ENCODE measurements around the gene PTPN7.

Gene PTPN7

DNA sequence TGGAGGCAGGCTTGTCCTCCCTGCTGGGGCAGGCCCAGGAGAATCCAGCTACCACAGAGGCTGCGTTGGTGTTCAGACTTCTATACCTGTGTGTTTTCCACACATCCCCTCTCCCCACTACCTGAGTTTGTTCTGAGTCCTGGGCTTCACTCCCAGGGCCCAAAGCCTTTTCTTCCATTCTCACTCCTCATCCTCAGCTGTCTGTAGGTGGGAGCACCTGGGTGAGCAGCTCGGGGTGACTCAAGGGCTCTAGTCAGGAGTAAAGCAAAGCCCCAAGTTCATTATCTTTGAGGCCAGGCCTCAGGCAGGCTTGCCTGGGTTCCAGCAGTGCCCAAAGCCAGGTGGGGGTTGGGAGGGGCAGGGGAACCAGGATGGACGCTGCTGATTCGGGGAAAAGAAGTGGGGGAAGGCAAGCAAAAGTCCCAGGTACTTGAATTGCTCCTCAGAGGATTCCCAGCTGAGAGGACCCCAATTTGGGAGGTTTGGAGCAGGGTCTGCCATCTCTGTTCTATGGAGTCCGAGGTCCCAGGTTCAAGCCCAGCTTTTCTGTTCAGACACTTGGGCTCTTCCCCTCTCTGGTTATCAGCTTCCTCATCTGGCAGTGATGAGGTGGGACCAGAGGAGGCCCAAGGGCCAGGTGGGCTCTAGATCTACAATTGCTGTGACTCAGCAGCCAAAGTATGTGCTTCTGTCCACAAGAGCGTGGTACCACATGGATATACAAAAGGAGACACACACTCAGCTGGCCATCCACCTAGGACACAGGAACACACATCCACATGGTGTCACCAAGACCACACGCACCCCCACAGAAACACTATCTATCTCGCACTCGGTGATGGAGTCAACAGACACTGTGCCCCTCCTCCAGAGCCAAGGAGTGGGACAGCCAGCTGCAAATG is 5.8 kb upstream of the PTPN7 start:
- H3K9ac ChIP-seq (ENCODE audit: low read depth in 1 of 2, low read length in 2 of 2): no peak overlapping the region
- H3K4me1 ChIP-seq (ENCODE audit: control insufficient read depth in 1 of 2, insufficient read depth in 2 of 2, low read length in 2 of 2): peaks cover 19 to 24% of the 10 kb centered on the region in 2 donors
- H3K4me3 ChIP-seq (ENCODE audit: low read depth in 1 of 2, low read length in 2 of 2): no peak overlapping the region
- H3K9me3 ChIP-seq (ENCODE audit: control insufficient read depth in 1 of 2, low read length in 2 of 2): no peaks in the 10 kb centered on the region
- H3K27me3 ChIP-seq (ENCODE audit: control insufficient read depth in 1 of 2, insufficient read depth in 2 of 2, low read length in 2 of 2): no peaks in the 10 kb centered on the region
- H3K36me3 ChIP-seq (ENCODE audit: control insufficient read depth in 1 of 2, insufficient read depth in 2 of 2, low read length in 2 of 2): no peaks in the 10 kb centered on the region
- H3K27ac ChIP-seq (ENCODE audit: low read depth, low read length): no peak overlapping the region

DNA sequence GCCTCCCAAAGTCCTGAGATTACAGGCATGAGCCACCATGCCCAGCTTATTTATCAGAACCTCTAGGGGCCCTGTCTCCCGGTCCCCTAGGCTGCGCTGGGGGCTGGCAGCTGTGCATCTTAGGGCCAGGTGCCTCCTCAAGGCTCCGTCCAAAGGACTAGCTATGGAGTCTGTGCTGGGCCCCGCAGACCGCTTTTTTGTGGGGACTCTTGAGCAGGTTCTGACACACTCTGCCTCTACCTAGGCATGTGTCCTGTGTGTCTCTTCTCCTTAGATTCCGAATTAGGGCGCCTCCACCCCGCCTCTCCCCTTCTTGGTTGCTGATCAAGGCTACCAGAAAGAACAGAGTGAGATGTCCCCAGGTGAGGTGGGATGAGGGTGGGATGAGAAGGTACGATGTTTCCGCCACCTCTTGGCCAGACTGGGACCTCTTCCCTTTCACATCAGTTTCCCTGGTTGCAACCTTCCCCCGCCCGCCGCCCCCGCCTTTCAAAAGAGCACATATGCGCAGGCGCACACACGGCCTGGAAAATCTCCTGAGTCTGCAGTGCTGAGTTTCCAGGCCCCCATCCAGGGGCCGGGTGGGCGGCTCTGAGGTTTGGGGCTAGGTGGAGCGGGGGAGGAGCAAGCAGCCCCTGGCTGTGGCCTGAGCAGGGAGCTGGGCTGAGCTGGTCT is 5.0 kb upstream of the PTPN7 start:
- H3K27ac ChIP-seq (ENCODE audit: low read depth, low read length): no peak overlapping the region
- H3K9ac ChIP-seq (ENCODE audit: low read depth in 1 of 2, low read length in 2 of 2): no peak overlapping the region
- no peaks in the 10 kb centered on the region for H3K36me3 ChIP-seq (ENCODE audit: control insufficient read depth in 1 of 2, insufficient read depth in 2 of 2, low read length in 2 of 2)
- H3K27me3 ChIP-seq (ENCODE audit: control insufficient read depth in 1 of 2, insufficient read depth in 2 of 2, low read length in 2 of 2): no peaks in the 10 kb centered on the region
- H3K4me1 ChIP-seq (ENCODE audit: control insufficient read depth in 1 of 2, insufficient read depth in 2 of 2, low read length in 2 of 2): peaks cover 19 to 30% of the 10 kb centered on the region in 2 donors
- H3K4me3 ChIP-seq (ENCODE audit: low read depth in 1 of 2, low read length in 2 of 2): no peak overlapping the region
- no peaks in the 10 kb centered on the region for H3K9me3 ChIP-seq (ENCODE audit: control insufficient read depth in 1 of 2, low read length in 2 of 2)

- H3K27me3 ChIP-seq (ENCODE audit: control insufficient read depth in 1 of 2, insufficient read depth in 2 of 2, low read length in 2 of 2): no peaks in the 10 kb centered on the region
- H3K4me1 ChIP-seq (ENCODE audit: control insufficient read depth in 1 of 2, insufficient read depth in 2 of 2, low read length in 2 of 2): peaks cover 19 to 32% of the 10 kb centered on the region in 2 donors
- no peaks in the 10 kb centered on the region for H3K9me3 ChIP-seq (ENCODE audit: control insufficient read depth in 1 of 2, low read length in 2 of 2)
- H3K36me3 ChIP-seq (ENCODE audit: control insufficient read depth in 1 of 2, insufficient read depth in 2 of 2, low read length in 2 of 2): no peaks in the 10 kb centered on the region
- no peak overlapping the region for H3K4me3 ChIP-seq (ENCODE audit: low read depth in 1 of 2, low read length in 2 of 2)
- H3K27ac ChIP-seq (ENCODE audit: low read depth, low read length): no peak overlapping the region
- no peak overlapping the region for H3K9ac ChIP-seq (ENCODE audit: low read depth in 1 of 2, low read length in 2 of 2)
Observed at GRCh38 chr1:202164271-202165037, 4.1 kb upstream of the PTPN7 start.

- peaks cover 19 to 32% of the 10 kb centered on the region in 2 donors for H3K4me1 ChIP-seq (ENCODE audit: control insufficient read depth in 1 of 2, insufficient read depth in 2 of 2, low read length in 2 of 2)
- H3K27ac ChIP-seq (ENCODE audit: low read depth, low read length): no peak overlapping the region
Observed at GRCh38 chr1:202163281-202164270, 3.2 kb upstream of the PTPN7 start.

DNA sequence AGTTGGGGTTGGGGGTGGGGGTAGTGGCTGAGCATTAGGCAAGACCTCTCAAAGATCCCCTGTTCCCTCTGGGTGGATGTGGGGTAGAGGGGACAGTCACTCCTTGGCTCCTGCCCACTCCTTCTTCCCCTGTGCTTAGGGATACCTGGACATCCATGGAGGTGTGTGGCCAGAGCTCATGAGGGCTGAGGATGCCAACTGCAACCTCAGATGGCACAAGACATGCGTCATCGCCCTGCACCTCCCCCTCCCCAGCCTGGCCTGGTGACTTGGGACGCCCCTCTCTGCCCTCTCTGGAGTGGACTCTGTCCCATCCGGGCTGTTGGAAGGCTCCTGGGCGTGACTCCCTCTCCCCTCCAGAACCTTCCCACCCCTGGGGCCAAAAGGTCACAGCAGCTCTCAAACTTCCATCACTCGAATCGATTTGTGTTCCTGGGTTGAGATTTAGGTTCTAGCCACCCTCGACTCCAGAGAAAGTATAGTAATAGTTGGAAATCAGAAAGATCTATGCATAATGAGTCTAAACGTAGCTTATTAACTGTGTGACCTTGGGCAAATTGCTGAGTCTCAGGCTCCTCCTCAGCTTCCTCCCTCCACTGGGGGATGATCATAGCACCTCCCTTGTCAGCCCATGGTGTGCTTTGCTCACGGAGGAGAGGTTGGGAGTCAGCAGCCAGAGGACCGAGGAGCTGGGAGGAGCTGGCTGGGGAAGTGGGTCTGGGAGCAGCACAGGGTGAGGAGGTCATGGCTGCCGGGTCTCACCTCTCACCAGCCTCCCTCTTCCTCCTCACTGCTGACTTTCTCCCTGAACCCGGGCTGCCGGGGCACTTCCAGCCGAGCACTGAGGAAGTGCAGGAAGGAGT is 2.2 kb upstream of the PTPN7 start:
- Histone ChIP-seq H3K9me3 (ENCODE audit: control insufficient read depth in 1 of 2, low read length in 2 of 2) (no peaks in the 10 kb centered on the region), H3K27me3 (ENCODE audit: control insufficient read depth in 1 of 2, insufficient read depth in 2 of 2, low read length in 2 of 2) (no peaks in the 10 kb centered on the region), H3K4me3 (ENCODE audit: low read depth in 1 of 2, low read length in 2 of 2) (peak overlapping the region in 1 of 2 donors; percentile 43), H3K27ac (ENCODE audit: low read depth, low read length) (no peak overlapping the region), H3K4me1 (ENCODE audit: control insufficient read depth in 1 of 2, insufficient read depth in 2 of 2, low read length in 2 of 2) (peaks cover 13 to 33% of the 10 kb centered on the region in 2 donors), H3K9ac (ENCODE audit: low read depth in 1 of 2, low read length in 2 of 2) (peak overlapping the region in 1 of 2 donors; percentile 51), H3K36me3 (ENCODE audit: control insufficient read depth in 1 of 2, insufficient read depth in 2 of 2, low read length in 2 of 2) (no peaks in the 10 kb centered on the region)

More at GRCh38 chr1:202163281-202164270, 3.2 kb upstream of the PTPN7 start:
- Histone ChIP-seq H3K9ac (ENCODE audit: low read depth in 1 of 2, low read length in 2 of 2) (peak overlapping the region in 1 of 2 donors; percentile 51), H3K9me3 (ENCODE audit: control insufficient read depth in 1 of 2, low read length in 2 of 2) (no peaks in the 10 kb centered on the region), H3K27me3 (ENCODE audit: control insufficient read depth in 1 of 2, insufficient read depth in 2 of 2, low read length in 2 of 2) (no peaks in the 10 kb centered on the region), H3K4me3 (ENCODE audit: low read depth in 1 of 2, low read length in 2 of 2) (peak overlapping the region in 1 of 2 donors; percentile 43), H3K36me3 (ENCODE audit: control insufficient read depth in 1 of 2, insufficient read depth in 2 of 2, low read length in 2 of 2) (no peaks in the 10 kb centered on the region)

- Histone ChIP-seq H3K4me3 (ENCODE audit: low read depth in 1 of 2, low read length in 2 of 2) (peak overlapping the region in 1 of 2 donors; percentile 43), H3K36me3 (ENCODE audit: control insufficient read depth in 1 of 2, insufficient read depth in 2 of 2, low read length in 2 of 2) (no peaks in the 10 kb centered on the region), H3K9ac (ENCODE audit: low read depth in 1 of 2, low read length in 2 of 2) (no peak overlapping the region), H3K27me3 (ENCODE audit: control insufficient read depth in 1 of 2, insufficient read depth in 2 of 2, low read length in 2 of 2) (no peaks in the 10 kb centered on the region), H3K27ac (ENCODE audit: low read depth, low read length) (peak overlapping the region; percentile 62), H3K9me3 (ENCODE audit: control insufficient read depth in 1 of 2, low read length in 2 of 2) (no peaks in the 10 kb centered on the region), H3K4me1 (ENCODE audit: control insufficient read depth in 1 of 2, insufficient read depth in 2 of 2, low read length in 2 of 2) (peaks cover 12 to 35% of the 10 kb centered on the region in 2 donors)
Observed at GRCh38 chr1:202162047-202162417, 1.6 kb upstream of the PTPN7 start.

- Histone ChIP-seq H3K9me3 (ENCODE audit: control insufficient read depth in 1 of 2, low read length in 2 of 2) (no peaks in the 10 kb centered on the region), H3K4me1 (ENCODE audit: control insufficient read depth in 1 of 2, insufficient read depth in 2 of 2, low read length in 2 of 2) (peaks cover 12 to 35% of the 10 kb centered on the region in 2 donors), H3K9ac (ENCODE audit: low read depth in 1 of 2, low read length in 2 of 2) (peak overlapping the region; percentile 12 to 79), H3K36me3 (ENCODE audit: control insufficient read depth in 1 of 2, insufficient read depth in 2 of 2, low read length in 2 of 2) (no peaks in the 10 kb centered on the region), H3K27me3 (ENCODE audit: control insufficient read depth in 1 of 2, insufficient read depth in 2 of 2, low read length in 2 of 2) (no peaks in the 10 kb centered on the region), H3K27ac (ENCODE audit: low read depth, low read length) (peak overlapping the region; percentile 62), H3K4me3 (ENCODE audit: low read depth in 1 of 2, low read length in 2 of 2) (peak overlapping the region; percentile 56 to 63)
Observed at GRCh38 chr1:202161151-202162046, 997 bp upstream of the PTPN7 start.

Measured in duodenal mucosa (tissue), 2 donors.